DOHH2 (cell line): ENCODE results near the gene TSC22D1.

Source experiments
- H3F3A ChIP-seq: fragments of 200-600 bp; sonication (generic), shearing (Covaris generic); 2 replicates; pipeline ENCODE4 v1.6.0; 2016; ENCODE audit warnings: antibody characterized with exemption, mild to moderate bottlenecking; ENCODE audit not compliant: control insufficient read depth, insufficient read depth
- H3K27ac ChIP-seq: fragments of 200-600 bp; sonication (generic); 2 replicates; pipeline ENCODE4 v1.5.1; 2014; ENCODE audit warnings: low read depth, mild to moderate bottlenecking, low read length, moderate library complexity
- H3K27me3 ChIP-seq: fragments of 200-600 bp; sonication (generic); 2 replicates; pipeline ENCODE4 v1.6.1; 2014; ENCODE audit warnings: mild to moderate bottlenecking, low read length, mixed read lengths; ENCODE audit not compliant: control insufficient read depth
- H3K36me3 ChIP-seq: fragments of 200-600 bp; sonication (generic); 2 replicates; pipeline ENCODE4 v1.6.1; 2014; ENCODE audit warnings: mild to moderate bottlenecking, low read length, moderate library complexity, mixed read lengths; ENCODE audit not compliant: control insufficient read depth
- H3K4me1 ChIP-seq: fragments of 200-600 bp; sonication (generic); 2 replicates; pipeline ENCODE4 v1.6.1; 2014; ENCODE audit warnings: mild to moderate bottlenecking, low read length, mixed read lengths; ENCODE audit not compliant: control insufficient read depth
- H3K4me2 ChIP-seq: fragments of 200-600 bp; sonication (generic); 2 replicates; pipeline ENCODE4 v1.6.0; 2014; ENCODE audit warnings: mild to moderate bottlenecking, low read length, moderate library complexity
- H3K4me3 ChIP-seq: fragments of 200-600 bp; sonication (generic); 2 replicates; pipeline ENCODE4 v1.5.1; 2014; ENCODE audit warnings: mild to moderate bottlenecking, low read length, mixed read lengths
- H3K79me2 ChIP-seq: fragments of 200-600 bp; sonication (generic); 2 replicates; pipeline ENCODE4 v1.6.1; 2014; ENCODE audit warnings: mild to moderate bottlenecking, low read length, mixed read lengths; ENCODE audit not compliant: control insufficient read depth
- H3K9me2 ChIP-seq: fragments of 200-600 bp; sonication (generic); replicated peaks from 2 replicates; pipeline ENCODE4 v1.6.1; 2014; ENCODE audit warnings: mild to moderate bottlenecking, low read length, mixed read lengths; ENCODE audit not compliant: control insufficient read depth
- H3K9me3 ChIP-seq: fragments of 200-600 bp; sonication (generic); 2 replicates; pipeline ENCODE4 v1.6.1; 2014; ENCODE audit warnings: antibody characterized with exemption, low read length, mixed read lengths; ENCODE audit not compliant: control insufficient read depth, insufficient read depth
- H4K20me1 ChIP-seq: fragments of 200-600 bp; sonication (generic); 2 replicates; pipeline ENCODE4 v1.6.0; 2014; ENCODE audit warnings: low read depth, mild to moderate bottlenecking, antibody characterized with exemption, low read length, moderate library complexity; ENCODE audit not compliant: control insufficient read depth, insufficient read depth
- EZH2phosphoT487 ChIP-seq: fragments of 200-600 bp; sonication (generic); IDR thresholded peaks from 2 replicates; pipeline ENCODE4 v1.6.1; 2017; ENCODE audit warnings: borderline replicate concordance, mild to moderate bottlenecking, antibody characterized with exemption, low read length, moderate library complexity, mixed read lengths
- TF ChIP-seq, protein P1 (sequence below): fragments of 200-600 bp; sonication (generic); IDR thresholded peaks from one replicate; pipeline ENCODE4 v1.5.1; 2014; ENCODE audit warnings: antibody characterized with exemption, mild to moderate bottlenecking, low read depth, low read length; ENCODE audit not compliant: poor library complexity, severe bottlenecking

TSC22D1 gene

GRCh38 chr13:44404261-44405132, 171.6 kb downstream of the TSC22D1 start:
- no peak overlapping the region for H3K4me3 ChIP-seq
- no peak overlapping the region for H3K4me2 ChIP-seq
- H3K27me3 ChIP-seq, result no peaks in the 10 kb centered on the region
- H3K9me3 ChIP-seq, result no peaks in the 10 kb centered on the region
- H3K36me3 ChIP-seq, result no peaks in the 10 kb centered on the region
- no peaks in the 10 kb centered on the region for H3F3A ChIP-seq
- TF ChIP-seq EZH2phosphoT487, result no peak
- TF ChIP-seq, protein P1, sequence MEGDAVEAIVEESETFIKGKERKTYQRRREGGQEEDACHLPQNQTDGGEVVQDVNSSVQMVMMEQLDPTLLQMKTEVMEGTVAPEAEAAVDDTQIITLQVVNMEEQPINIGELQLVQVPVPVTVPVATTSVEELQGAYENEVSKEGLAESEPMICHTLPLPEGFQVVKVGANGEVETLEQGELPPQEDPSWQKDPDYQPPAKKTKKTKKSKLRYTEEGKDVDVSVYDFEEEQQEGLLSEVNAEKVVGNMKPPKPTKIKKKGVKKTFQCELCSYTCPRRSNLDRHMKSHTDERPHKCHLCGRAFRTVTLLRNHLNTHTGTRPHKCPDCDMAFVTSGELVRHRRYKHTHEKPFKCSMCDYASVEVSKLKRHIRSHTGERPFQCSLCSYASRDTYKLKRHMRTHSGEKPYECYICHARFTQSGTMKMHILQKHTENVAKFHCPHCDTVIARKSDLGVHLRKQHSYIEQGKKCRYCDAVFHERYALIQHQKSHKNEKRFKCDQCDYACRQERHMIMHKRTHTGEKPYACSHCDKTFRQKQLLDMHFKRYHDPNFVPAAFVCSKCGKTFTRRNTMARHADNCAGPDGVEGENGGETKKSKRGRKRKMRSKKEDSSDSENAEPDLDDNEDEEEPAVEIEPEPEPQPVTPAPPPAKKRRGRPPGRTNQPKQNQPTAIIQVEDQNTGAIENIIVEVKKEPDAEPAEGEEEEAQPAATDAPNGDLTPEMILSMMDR, result no peak
- H3K79me2 ChIP-seq, result no peaks in the 10 kb centered on the region
- no peaks in the 10 kb centered on the region for H3K9me2 ChIP-seq
- H3K4me1 ChIP-seq, result peaks cover 12% of the 10 kb centered on the region
- H4K20me1 ChIP-seq, result no peaks in the 10 kb centered on the region
- no peak overlapping the region for H3K27ac ChIP-seq

DNA sequence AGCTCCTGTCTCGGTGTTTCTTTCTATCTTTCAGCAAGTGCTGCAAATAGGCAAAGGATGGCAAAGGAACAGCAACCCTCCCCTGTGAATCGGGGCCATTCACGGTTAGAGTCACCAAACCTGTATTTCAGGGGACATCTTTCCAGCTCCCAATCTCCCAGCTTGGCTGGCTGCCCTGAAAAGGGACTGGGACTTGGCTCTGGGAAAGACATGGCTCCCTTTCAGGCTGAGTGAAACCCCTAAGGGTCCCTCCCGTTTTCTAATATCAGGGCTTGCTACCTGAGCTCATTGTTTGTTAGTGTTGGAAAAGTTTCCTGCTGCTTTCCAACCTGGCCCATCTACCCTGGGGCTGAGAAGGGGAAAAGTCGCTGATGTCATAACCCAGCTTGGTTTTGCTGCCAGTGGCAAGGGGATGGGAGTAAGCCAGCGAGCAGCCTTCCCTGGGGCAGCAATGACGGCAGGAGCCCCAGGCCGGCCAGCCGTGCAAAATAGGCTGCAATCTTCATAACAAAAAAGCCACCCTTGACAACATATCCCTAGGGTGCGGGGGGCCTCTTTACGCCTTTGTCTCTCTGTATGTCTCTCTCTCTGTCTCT, 172.6 kb downstream of the TSC22D1 start:
- Histone ChIP-seq H4K20me1 (no peaks in the 10 kb centered on the region), H3K79me2 (no peaks in the 10 kb centered on the region), H3K4me3 (no peak overlapping the region), H3K9me2 (no peaks in the 10 kb centered on the region), H3K27me3 (no peaks in the 10 kb centered on the region), H3F3A (no peaks in the 10 kb centered on the region), H3K27ac (no peak overlapping the region), H3K9me3 (no peaks in the 10 kb centered on the region), H3K4me1 (peaks cover 12% of the 10 kb centered on the region), H3K4me2 (no peak overlapping the region), H3K36me3 (no peaks in the 10 kb centered on the region)
- TF ChIP-seq EZH2phosphoT487, result no peak
- TF ChIP-seq, protein P1, result no peak

GRCh38 chr13:44402899-44403445, 173.2 kb downstream of the TSC22D1 start:
- no peak overlapping the region for H3K27ac ChIP-seq
- H3K4me3 ChIP-seq, result no peak overlapping the region
- no peaks in the 10 kb centered on the region for H3K9me2 ChIP-seq
- no peaks in the 10 kb centered on the region for H3K9me3 ChIP-seq
- peaks cover 12% of the 10 kb centered on the region for H3K4me1 ChIP-seq
- no peaks in the 10 kb centered on the region for H4K20me1 ChIP-seq
- H3K4me2 ChIP-seq, result no peak overlapping the region
- H3K36me3 ChIP-seq, result no peaks in the 10 kb centered on the region
- no peaks in the 10 kb centered on the region for H3K27me3 ChIP-seq
- H3K79me2 ChIP-seq, result no peaks in the 10 kb centered on the region
- TF ChIP-seq, protein P1, result no peak
- no peak for TF ChIP-seq EZH2phosphoT487
- H3F3A ChIP-seq, result no peaks in the 10 kb centered on the region
